ENCODE measurements around the gene MAPK8. TPM values are rescaled to one million over a fixed set of nuclear protein-coding genes. Genes with fewer than 3 reads are reported as not detected.

The MAPK8 gene
- polyA plus RNA-seq, 1 experiment = 31.2 TPM

GRCh38 chr10:48399056-48399541, 92.6 kb downstream of the MAPK8 start:
- Histone ChIP-seq H3K4me3 (ENCODE audit: low read depth, low read length) (no peak overlapping the region), H3K36me3 (ENCODE audit: control insufficient read depth, insufficient read depth, low read length) (no peaks in the 10 kb centered on the region), H3K27me3 (ENCODE audit: control insufficient read depth, insufficient read depth, low read length) (no peaks in the 10 kb centered on the region)
- DNase-seq (ENCODE audit: low read depth) = no peak
- TF ChIP-seq, protein P1, sequence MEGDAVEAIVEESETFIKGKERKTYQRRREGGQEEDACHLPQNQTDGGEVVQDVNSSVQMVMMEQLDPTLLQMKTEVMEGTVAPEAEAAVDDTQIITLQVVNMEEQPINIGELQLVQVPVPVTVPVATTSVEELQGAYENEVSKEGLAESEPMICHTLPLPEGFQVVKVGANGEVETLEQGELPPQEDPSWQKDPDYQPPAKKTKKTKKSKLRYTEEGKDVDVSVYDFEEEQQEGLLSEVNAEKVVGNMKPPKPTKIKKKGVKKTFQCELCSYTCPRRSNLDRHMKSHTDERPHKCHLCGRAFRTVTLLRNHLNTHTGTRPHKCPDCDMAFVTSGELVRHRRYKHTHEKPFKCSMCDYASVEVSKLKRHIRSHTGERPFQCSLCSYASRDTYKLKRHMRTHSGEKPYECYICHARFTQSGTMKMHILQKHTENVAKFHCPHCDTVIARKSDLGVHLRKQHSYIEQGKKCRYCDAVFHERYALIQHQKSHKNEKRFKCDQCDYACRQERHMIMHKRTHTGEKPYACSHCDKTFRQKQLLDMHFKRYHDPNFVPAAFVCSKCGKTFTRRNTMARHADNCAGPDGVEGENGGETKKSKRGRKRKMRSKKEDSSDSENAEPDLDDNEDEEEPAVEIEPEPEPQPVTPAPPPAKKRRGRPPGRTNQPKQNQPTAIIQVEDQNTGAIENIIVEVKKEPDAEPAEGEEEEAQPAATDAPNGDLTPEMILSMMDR (IDR thresholded peaks at IDR 0.05; ENCODE audit: insufficient read depth, low read depth, low read length) = no peak
- POLR2A ChIA-PET = interaction anchor here (0.6 kb wide), 1 partner anchor 145 kb away, joined by 9 read pairs; no protein-coding TSS in a partner anchor
- CTCF ChIA-PET = interaction anchor here (1.4 kb wide), 2 partner anchors 9 to 15 kb away, joined by 5 read pairs; no protein-coding TSS in a partner anchor

DNA sequence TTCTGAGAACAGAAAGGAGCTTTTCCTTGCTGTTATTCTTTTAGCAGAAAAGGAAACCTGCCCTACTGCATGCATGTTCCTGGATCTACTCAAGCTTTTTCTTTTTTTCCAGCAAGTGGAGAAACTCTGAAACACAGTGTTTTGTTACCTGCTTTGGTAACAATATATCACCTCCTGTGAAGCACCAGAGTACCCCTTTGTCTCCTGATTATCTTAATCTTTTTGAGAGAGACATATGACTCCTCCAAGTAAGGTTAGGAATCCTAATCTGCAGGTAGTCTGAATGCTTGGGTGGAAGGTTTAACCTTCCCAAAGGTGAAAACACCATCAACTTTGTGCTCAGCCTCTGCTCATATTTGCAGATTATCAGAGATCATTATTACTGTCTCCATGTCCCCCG, 93.1 kb downstream of the MAPK8 start:
- no peak overlapping the region for H3K4me3 ChIP-seq (ENCODE audit: low read depth, low read length)
- CTCF ChIA-PET = interaction anchor here (1.4 kb wide), 2 partner anchors 10 to 16 kb away, joined by 5 read pairs; no protein-coding TSS in a partner anchor
- H3K27me3 ChIP-seq (ENCODE audit: control insufficient read depth, insufficient read depth, low read length) = no peaks in the 10 kb centered on the region
- no peak for DNase-seq (ENCODE audit: low read depth)
- H3K36me3 ChIP-seq (ENCODE audit: control insufficient read depth, insufficient read depth, low read length) = no peaks in the 10 kb centered on the region
- TF ChIP-seq, protein P1 (IDR thresholded peaks at IDR 0.05; ENCODE audit: insufficient read depth, low read depth, low read length) = no peak
- POLR2A ChIA-PET = interaction anchor here (0.6 kb wide), 3 partner anchors 76 to 207 kb away, joined by 3 to 9 read pairs (median 3); no protein-coding TSS in a partner anchor

DNA sequence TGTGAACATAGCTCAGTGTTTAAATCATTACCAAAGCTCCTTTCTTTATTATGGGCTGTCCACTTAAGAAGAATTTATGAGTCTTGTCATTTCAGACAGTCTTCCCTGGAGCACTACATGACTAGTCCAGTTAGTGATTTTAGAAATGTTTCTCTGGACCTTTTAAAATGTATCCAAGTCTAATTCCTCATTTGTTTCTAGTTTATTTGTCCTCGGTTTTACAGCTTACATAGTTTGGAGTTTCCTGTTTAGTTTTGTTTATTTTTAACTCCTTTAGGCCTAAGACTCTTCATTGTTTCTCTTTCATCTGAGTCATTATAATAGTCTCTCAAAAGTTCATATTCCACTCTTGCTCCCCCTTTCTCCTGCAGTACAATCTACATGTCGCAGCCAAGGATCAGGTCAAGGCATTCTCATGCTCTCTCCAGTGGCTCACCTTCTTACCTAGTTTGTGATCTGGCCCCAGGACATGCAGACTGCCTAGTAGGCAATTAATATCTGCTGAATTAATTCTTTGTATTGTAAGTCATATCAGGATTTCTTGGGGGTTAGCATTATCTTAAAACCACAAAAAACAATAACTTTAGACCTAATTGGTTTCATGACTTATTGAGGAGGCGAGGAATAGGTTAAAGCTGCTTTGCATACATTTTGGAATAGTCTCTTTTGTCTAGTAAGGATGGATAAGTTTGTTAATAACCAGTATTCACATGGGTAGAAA, 93.8 kb downstream of the MAPK8 start:
- Histone ChIP-seq H3K36me3 (ENCODE audit: control insufficient read depth, insufficient read depth, low read length) (no peaks in the 10 kb centered on the region), H3K4me3 (ENCODE audit: low read depth, low read length) (no peak overlapping the region), H3K27me3 (ENCODE audit: control insufficient read depth, insufficient read depth, low read length) (no peaks in the 10 kb centered on the region)
- DNase-seq (ENCODE audit: low read depth) = peak; percentile 48
- TF ChIP-seq, protein P1 (IDR thresholded peaks at IDR 0.05; ENCODE audit: insufficient read depth, low read depth, low read length) = peak; percentile 19; the same call in 1 of the 2 replicates
- ChIA-PET CTCF (interaction anchor here (1.1 to 1.4 kb wide), 2 partner anchors 17 to 28 kb away, joined by 3 to 5 read pairs; no protein-coding TSS in a partner anchor), POLR2A (interaction anchor here (0.6 kb wide), 2 partner anchors 77 to 207 kb away, joined by 3 read pairs; no protein-coding TSS in a partner anchor)

- TF ChIP-seq, protein P1 (IDR thresholded peaks at IDR 0.05; ENCODE audit: insufficient read depth, low read depth, low read length) = no peak
- CTCF ChIA-PET = interaction anchor here (1.1 kb wide), 1 partner anchor 29 kb away, joined by 3 read pairs; no protein-coding TSS in a partner anchor
- POLR2A ChIA-PET = no interaction called here
- H3K27me3 ChIP-seq (ENCODE audit: control insufficient read depth, insufficient read depth, low read length) = no peaks in the 10 kb centered on the region
- H3K36me3 ChIP-seq (ENCODE audit: control insufficient read depth, insufficient read depth, low read length) = no peaks in the 10 kb centered on the region
- no peak for DNase-seq (ENCODE audit: low read depth)
- H3K4me3 ChIP-seq (ENCODE audit: low read depth, low read length) = no peak overlapping the region
These were observed 94.4 kb downstream of the MAPK8 start for GRCh38 chr10:48400850-48401220.

- no peak overlapping the region for H3K4me3 ChIP-seq (ENCODE audit: low read depth, low read length)
- TF ChIP-seq, protein P1 (IDR thresholded peaks at IDR 0.05; ENCODE audit: insufficient read depth, low read depth, low read length) = no peak
- ChIA-PET POLR2A (no interaction called here), CTCF (interaction anchor here (1.1 kb wide), 1 partner anchor 21 kb away, joined by 3 read pairs; no protein-coding TSS in a partner anchor)
- H3K36me3 ChIP-seq (ENCODE audit: control insufficient read depth, insufficient read depth, low read length) = no peaks in the 10 kb centered on the region
- DNase-seq (ENCODE audit: low read depth) = no peak
- no peaks in the 10 kb centered on the region for H3K27me3 ChIP-seq (ENCODE audit: control insufficient read depth, insufficient read depth, low read length)
These were observed 98.2 kb downstream of the MAPK8 start for GRCh38 chr10:48404646-48405045.

All from BJ (cell line).